K562 (cell line): ENCODE data around the gene FAM110D. TPM values are rescaled to one million over a fixed set of nuclear protein-coding genes. Genes with fewer than 3 reads are reported as not detected.
A peak's percentile ranks its signal among the peaks of the same experiment; 100 is the strongest.

Experiments
- BCOR ChIP-seq: fragments of 450-650 bp; IDR thresholded peaks from 2 replicates; pipeline ENCODE4 v1.6.1; 2016
- CBFA2T3 ChIP-seq: fragments of 450-650 bp; IDR thresholded peaks from 2 replicates; pipeline ENCODE4 v1.6.1; 2017
- CXXC5 ChIP-seq: fragments of 250-450 bp; sonication (Bioruptor Pico); IDR thresholded peaks from 2 replicates; pipeline ENCODE4 v1.8.0; 2022; ENCODE audit warnings: inconsistent platforms, mild to moderate bottlenecking, moderate library complexity
- EGR1 ChIP-seq: fragments of 450-650 bp; conservative IDR thresholded peaks from 2 replicates; pipeline ENCODE4 v1.6.1; 2017; ENCODE audit warnings: mild to moderate bottlenecking
- EP300 ChIP-seq: IDR thresholded peaks from 2 replicates; pipeline ENCODE4 v1.6.1; 2012; ENCODE audit warnings: low read length, improper control_type of control experiment
- FOXA3 ChIP-seq, 2 experiments: fragments of 450-650 bp in 1 of 2; sonication (generic) in 1 of 2; formaldehyde crosslinking; IDR thresholded peaks in 1 of 2; conservative IDR thresholded peaks in 1 of 2; 2 replicates each; pipeline versions ENCODE4 v1.4.0 to v1.8.0; 2020 to 2022; ENCODE audit warnings: mild to moderate bottlenecking in 2 of 2, missing genetic modification reagents in 1 of 2
- KLF10 ChIP-seq: fragments of 250-450 bp; sonication (Bioruptor Pico); IDR thresholded peaks from 2 replicates; pipeline ENCODE4 v1.6.1; 2021; ENCODE audit warnings: matching md5 sums
- KLF6 ChIP-seq: fragments of 250-450 bp; sonication (Bioruptor Pico); IDR thresholded peaks from 2 replicates; pipeline ENCODE4 v1.4.0; 2020; ENCODE audit warnings: mild to moderate bottlenecking, moderate library complexity, borderline replicate concordance
- LCOR ChIP-seq: sonication (generic); formaldehyde crosslinking; IDR thresholded peaks from 2 replicates; pipeline ENCODE4 v1.8.0; 2022; ENCODE audit warnings: mild to moderate bottlenecking, missing genetic modification reagents
- MYC ChIP-seq, 2 experiments: fragments of 250-450 bp in 1 of 2; sonication (Bioruptor Pico) in 1 of 2; IDR thresholded peaks; 2 replicates each; pipeline versions ENCODE4 v1.5.1 to v1.6.1; 2012 to 2021; ENCODE audit warnings: low read depth in 2 of 2, borderline replicate concordance in 1 of 2, improper control_type of control experiment in 1 of 2, low read length in 1 of 2, mild to moderate bottlenecking in 1 of 2, moderate library complexity in 1 of 2
- NBN ChIP-seq: fragments of 450-650 bp; IDR thresholded peaks from 2 replicates; pipeline ENCODE4 v1.6.1; 2016; ENCODE audit warnings: low read depth, mild to moderate bottlenecking
- PCBP1 ChIP-seq: fragments of 200-400 bp; formaldehyde crosslinking; IDR thresholded peaks from 2 replicates; pipeline ENCODE4 v1.6.1; 2018; ENCODE audit warnings: mild to moderate bottlenecking, low read depth, low read length; ENCODE audit not compliant: poor library complexity, severe bottlenecking
- PHF8 ChIP-seq: fragments of 200-600 bp; sonication (generic); IDR thresholded peaks from 2 replicates; pipeline ENCODE4 v1.6.1; 2012; ENCODE audit warnings: mixed run types, mild to moderate bottlenecking, inconsistent platforms, low read length, moderate library complexity, borderline replicate concordance
- YY1 ChIP-seq, 3 experiments: IDR thresholded peaks; 2 replicates each; pipeline ENCODE4 v1.6.1; 2011; ENCODE audit warnings: low read length in 2 of 3, mild to moderate bottlenecking in 2 of 3, moderate library complexity in 2 of 3, borderline replicate concordance in 1 of 3, control low read depth in 1 of 3, low read depth in 1 of 3; ENCODE audit not compliant: insufficient read depth in 3 of 3, insufficient replicate concordance in 2 of 3, control insufficient read depth in 1 of 3, insufficient read length in 1 of 3; ENCODE audit errors: extremely low read depth in 1 of 3
- ZSCAN29 ChIP-seq: fragments of 450-650 bp; IDR thresholded peaks from 2 replicates; pipeline ENCODE4 v1.6.1; 2017
- polyA plus RNA-seq, 8 experiments: library from polyadenylated mRNA; depleted of rRNA in 4 of 8; stranded (reverse) in 5 of 8; unstranded in 3 of 8; fragments of >200 nt; fragmentation: Nextera tagmentation in 2 of 8; fragmentation: Illumina TruSeq in 1 of 8; extraction: Ambion mirVana in 2 of 8; extraction: Trizol in 1 of 8; gene quantifications; 2 replicates each; pipeline versions ENCODE4 v1.2.1 to v1.2.3, GENCODE V29; 2011 to 2014; ENCODE audit warnings: inconsistent platforms in 1 of 8, missing spikeins in 1 of 8
- total RNA-seq, 7 experiments: library from RNA; depleted of rRNA in 6 of 7; stranded (reverse); fragments of >200 nt in 6 of 7; fragmentation: Illumina TruSeq in 2 of 7; extraction: Trizol in 2 of 7; gene quantifications; 2 replicates each; pipeline versions ENCODE4 v1.2.1 to v1.2.3, GENCODE V29; 2011 to 2021; ENCODE audit warnings: low replicate concordance in 1 of 7
- TF ChIP-seq, protein P1 (sequence below): sonication (generic); formaldehyde crosslinking; IDR thresholded peaks from 2 replicates; pipeline ENCODE4 v1.8.0; 2022; ENCODE audit warnings: missing genetic modification reagents, mild to moderate bottlenecking, borderline replicate concordance
- TF ChIP-seq, protein P2 (sequence below): fragments of 250-450 bp; sonication (Bioruptor Pico); IDR thresholded peaks from 2 replicates; pipeline ENCODE4 v1.8.0; 2022; ENCODE audit warnings: moderate library complexity, mild to moderate bottlenecking, inconsistent platforms
- TF ChIP-seq, protein P3 (sequence below): fragments of 250-450 bp; sonication (Bioruptor Pico); IDR thresholded peaks from 2 replicates; pipeline ENCODE4 v1.4.0; 2020; ENCODE audit warnings: mild to moderate bottlenecking
- TF ChIP-seq, protein P4 (sequence below): sonication (generic); formaldehyde crosslinking; IDR thresholded peaks from 2 replicates; pipeline ENCODE4 v1.9.0; 2022; ENCODE audit warnings: mild to moderate bottlenecking, missing genetic modification reagents

The FAM110D gene
- total and polyA plus RNA-seq, 9 of the 15 experiments (the other 6 are each of a cell fraction or from before 2014, with no cell fraction given) = 0.04 to 1.1 (median 0.33) TPM

DNA sequence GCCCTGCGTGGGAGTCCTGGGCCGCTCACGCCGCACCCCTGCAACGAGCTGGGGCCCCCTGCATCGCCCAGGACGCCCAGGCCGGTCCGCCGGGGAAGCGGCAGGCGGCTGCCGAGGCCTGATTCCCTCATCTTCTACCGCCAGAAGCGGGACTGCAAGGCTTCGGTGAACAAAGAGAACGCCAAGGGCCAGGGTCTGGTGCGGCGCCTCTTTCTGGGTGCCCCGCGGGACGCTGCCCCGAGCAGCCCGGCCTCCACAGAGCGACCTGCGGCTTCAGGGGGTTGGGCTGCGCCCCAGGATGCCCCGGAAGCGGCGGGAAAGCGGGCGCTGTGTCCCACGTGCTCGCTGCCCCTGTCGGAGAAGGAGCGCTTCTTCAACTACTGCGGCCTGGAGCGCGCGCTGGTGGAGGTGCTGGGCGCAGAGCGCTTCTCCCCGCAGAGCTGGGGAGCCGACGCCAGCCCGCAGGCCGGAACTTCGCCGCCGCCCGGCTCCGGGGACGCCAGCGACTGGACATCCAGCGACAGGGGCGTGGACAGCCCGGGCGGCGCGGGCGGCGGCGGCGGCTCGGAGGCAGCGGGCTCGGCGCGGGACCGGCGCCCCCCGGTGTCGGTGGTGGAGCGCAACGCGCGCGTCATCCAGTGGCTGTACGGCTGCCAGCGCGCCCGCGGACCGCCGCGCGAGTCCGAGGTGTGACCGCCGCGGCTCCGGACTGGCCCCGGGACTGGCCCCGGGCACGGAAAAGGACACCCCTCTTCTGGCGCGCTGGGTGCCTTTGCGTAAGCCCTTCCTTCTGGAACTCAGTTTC, 2.7 kb downstream of the FAM110D start (continued):
- TF ChIP-seq BCOR (peak; percentile 34; the same call in 1 of the 2 replicates), ZSCAN29 (no peak), KLF10 (CRISPR knock-in tag) (peak; percentile 12; the same call in 1 of the 2 replicates), YY1 (IDR thresholded peaks at IDR 0.05; ENCODE audit: borderline replicate concordance in 1 of 3, control insufficient read depth in 1 of 3, extremely low read depth in 1 of 3, insufficient read depth in 3 of 3, insufficient read length in 1 of 3, insufficient replicate concordance in 2 of 3, low read depth in 1 of 3, low read length in 2 of 3) (peak in 2 of 3 experiments; percentile 42 to 58), PCBP1 (peak; percentile 75), FOXA3 (CRISPR knock-in tag; conservative IDR thresholded peaks at IDR 0.05 in 1 of 2, IDR thresholded peaks at IDR 0.05 in 1 of 2) (peak in 1 of 2 experiments; percentile 76; a peak in 2 of 4 replicates), CBFA2T3 (0 out of 2 replicates have a peak, but pooled peaks have one; percentile 11), MYC (IDR thresholded peaks at IDR 0.05; ENCODE audit: low read depth, low read length) (peak; percentile 95), MYC (CRISPR knock-in tag; IDR thresholded peaks at IDR 0.05; ENCODE audit: borderline replicate concordance, low read depth) (peak; percentile 96; the same call in 1 of the 2 replicates), KLF6 (CRISPR knock-in tag) (peak; percentile 78; the same call in 1 of the 2 replicates), CXXC5 (CRISPR knock-in tag) (peak; percentile 95), EP300 (peak; percentile 4; the same call in 1 of the 2 replicates), EGR1 (peak; percentile 72), NBN (0 out of 2 replicates have a peak, but pooled peaks have one; percentile 39), LCOR (CRISPR knock-in tag) (peak; percentile 64; the same call in 1 of the 2 replicates), PHF8 (peak; percentile 92)
- TF ChIP-seq, protein P1, sequence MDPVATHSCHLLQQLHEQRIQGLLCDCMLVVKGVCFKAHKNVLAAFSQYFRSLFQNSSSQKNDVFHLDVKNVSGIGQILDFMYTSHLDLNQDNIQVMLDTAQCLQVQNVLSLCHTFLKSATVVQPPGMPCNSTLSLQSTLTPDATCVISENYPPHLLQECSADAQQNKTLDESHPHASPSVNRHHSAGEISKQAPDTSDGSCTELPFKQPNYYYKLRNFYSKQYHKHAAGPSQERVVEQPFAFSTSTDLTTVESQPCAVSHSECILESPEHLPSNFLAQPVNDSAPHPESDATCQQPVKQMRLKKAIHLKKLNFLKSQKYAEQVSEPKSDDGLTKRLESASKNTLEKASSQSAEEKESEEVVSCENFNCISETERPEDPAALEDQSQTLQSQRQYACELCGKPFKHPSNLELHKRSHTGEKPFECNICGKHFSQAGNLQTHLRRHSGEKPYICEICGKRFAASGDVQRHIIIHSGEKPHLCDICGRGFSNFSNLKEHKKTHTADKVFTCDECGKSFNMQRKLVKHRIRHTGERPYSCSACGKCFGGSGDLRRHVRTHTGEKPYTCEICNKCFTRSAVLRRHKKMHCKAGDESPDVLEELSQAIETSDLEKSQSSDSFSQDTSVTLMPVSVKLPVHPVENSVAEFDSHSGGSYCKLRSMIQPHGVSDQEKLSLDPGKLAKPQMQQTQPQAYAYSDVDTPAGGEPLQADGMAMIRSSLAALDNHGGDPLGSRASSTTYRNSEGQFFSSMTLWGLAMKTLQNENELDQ = peak; percentile 42; the same call in 1 of the 2 replicates
- TF ChIP-seq, protein P2, sequence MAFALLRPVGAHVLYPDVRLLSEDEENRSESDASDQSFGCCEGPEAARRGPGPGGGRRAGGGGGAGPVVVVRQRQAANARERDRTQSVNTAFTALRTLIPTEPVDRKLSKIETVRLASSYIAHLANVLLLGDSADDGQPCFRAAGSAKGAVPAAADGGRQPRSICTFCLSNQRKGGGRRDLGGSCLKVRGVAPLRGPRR (CRISPR knock-in tag) = 0 out of 2 replicates have a peak, but pooled peaks have one; percentile 34
- TF ChIP-seq, protein P3, sequence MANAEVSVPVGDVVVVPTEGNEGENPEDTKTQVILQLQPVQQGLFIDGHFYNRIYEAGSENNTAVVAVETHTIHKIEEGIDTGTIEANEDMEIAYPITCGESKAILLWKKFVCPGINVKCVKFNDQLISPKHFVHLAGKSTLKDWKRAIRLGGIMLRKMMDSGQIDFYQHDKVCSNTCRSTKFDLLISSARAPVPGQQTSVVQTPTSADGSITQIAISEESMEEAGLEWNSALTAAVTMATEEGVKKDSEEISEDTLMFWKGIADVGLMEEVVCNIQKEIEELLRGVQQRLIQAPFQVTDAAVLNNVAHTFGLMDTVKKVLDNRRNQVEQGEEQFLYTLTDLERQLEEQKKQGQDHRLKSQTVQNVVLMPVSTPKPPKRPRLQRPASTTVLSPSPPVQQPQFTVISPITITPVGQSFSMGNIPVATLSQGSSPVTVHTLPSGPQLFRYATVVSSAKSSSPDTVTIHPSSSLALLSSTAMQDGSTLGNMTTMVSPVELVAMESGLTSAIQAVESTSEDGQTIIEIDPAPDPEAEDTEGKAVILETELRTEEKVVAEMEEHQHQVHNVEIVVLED (CRISPR knock-in tag) = peak; percentile 41; the same call in 1 of the 2 replicates
- TF ChIP-seq, protein P4, sequence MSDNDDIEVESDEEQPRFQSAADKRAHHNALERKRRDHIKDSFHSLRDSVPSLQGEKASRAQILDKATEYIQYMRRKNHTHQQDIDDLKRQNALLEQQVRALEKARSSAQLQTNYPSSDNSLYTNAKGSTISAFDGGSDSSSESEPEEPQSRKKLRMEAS (CRISPR knock-in tag) = peak; percentile 99
